GM19324 (cell line): ENCODE measurements around the gene CCDC186.
"Not testable (repeated sequence)": the region's sequence is repeated elsewhere in the genome, so short reads cannot be mapped to it uniquely, and the experiment has no call there.

Source experiments
- ATAC-seq: cut with Tn5 transposase; IDR thresholded peaks from one replicate; pipeline ENCODE4 v1.9.1; 2021; ENCODE audit warnings: mild to moderate bottlenecking, moderate library complexity; ENCODE audit not compliant: unreplicated experiment, low FRiP score

The CCDC186 gene

GRCh38 chr10:114175667-114176066 lies 1.7 kb upstream of the CCDC186 start:
- no peak for ATAC-seq

GRCh38 chr10:114174695-114175188 lies 739 bp upstream of the CCDC186 start:
- peak; percentile 14 for ATAC-seq

GRCh38 chr10:114173603-114173920 lies 441 bp downstream of the CCDC186 start:
- ATAC-seq = no peak

GRCh38 chr10:114172776-114173602 lies 1.0 kb downstream of the CCDC186 start:
- no peak for ATAC-seq

- no peak for ATAC-seq
Measured at GRCh38 chr10:114172216-114172615, 1.8 kb downstream of the CCDC186 start.

- no peak for ATAC-seq
Measured at GRCh38 chr10:114168450-114169009, 5.5 kb downstream of the CCDC186 start.

GRCh38 chr10:114167985-114168384 lies 6.0 kb downstream of the CCDC186 start:
- ATAC-seq = no peak

- no peak for ATAC-seq
Measured at GRCh38 chr10:114166494-114166893, 7.5 kb downstream of the CCDC186 start.

GRCh38 chr10:114166043-114166442 lies 8.0 kb downstream of the CCDC186 start:
- no peak for ATAC-seq

GRCh38 chr10:114163062-114163461 lies 10.9 kb downstream of the CCDC186 start:
- no peak for ATAC-seq

GRCh38 chr10:114157912-114158311 lies 16.1 kb downstream of the CCDC186 start:
- no peak for ATAC-seq

- ATAC-seq = no peak
Measured at GRCh38 chr10:114151892-114152291, 22.1 kb downstream of the CCDC186 start.

- no peak for ATAC-seq
Measured at GRCh38 chr10:114151486-114151885, 22.5 kb downstream of the CCDC186 start.

GRCh38 chr10:114149476-114149875 lies 24.5 kb downstream of the CCDC186 start:
- not testable (repeated sequence) for ATAC-seq

- ATAC-seq = no peak
Measured at GRCh38 chr10:114143160-114143559, 30.8 kb downstream of the CCDC186 start.

- ATAC-seq = no peak
Measured at GRCh38 chr10:114142018-114142417, 32.0 kb downstream of the CCDC186 start.

GRCh38 chr10:114140827-114141226 lies 33.2 kb downstream of the CCDC186 start:
- not testable (repeated sequence) for ATAC-seq

GRCh38 chr10:114140036-114140435 lies 34.0 kb downstream of the CCDC186 start:
- ATAC-seq = no peak

GRCh38 chr10:114138581-114138980 lies 35.4 kb downstream of the CCDC186 start:
- ATAC-seq = no peak

GRCh38 chr10:114135476-114135875 lies 38.5 kb downstream of the CCDC186 start:
- ATAC-seq = no peak

GRCh38 chr10:114131094-114131493 lies 42.9 kb downstream of the CCDC186 start:
- peak; percentile 65 for ATAC-seq

GRCh38 chr10:114121031-114121430 lies 53.0 kb downstream of the CCDC186 start:
- ATAC-seq = no peak
